ENCODE results near the gene ATG7. TPM values are rescaled to one million over a fixed set of nuclear protein-coding genes. Genes with fewer than 3 reads are reported as not detected.
A peak's percentile ranks its signal among the peaks of the same experiment; 100 is the strongest.

ATG7 gene
- total and polyA plus RNA-seq, 4 donors, result 7.4 to 53.8 (median 15.6) TPM

- TF ChIP-seq CTCF (IDR thresholded peaks at IDR 0.05; ENCODE audit: low read depth, low read length, missing input control), result no peak
These were observed 18.8 kb downstream of the ATG7 start (continued) for GRCh38 chr3:11290743-11291680.

GRCh38 chr3:11291808-11292207 is 19.6 kb downstream of the ATG7 start:
- Histone ChIP-seq H3K9me3 (ENCODE audit: control insufficient read depth in 4 of 4, low read length in 3 of 4) (no peaks in the 10 kb centered on the region), H3K4me3 (ENCODE audit: low read depth in 1 of 3, low read length in 3 of 3) (no peak overlapping the region), H3K4me1 (ENCODE audit: control insufficient read depth in 4 of 4, insufficient read depth in 4 of 4, low read length in 3 of 4) (peaks cover 0 to 6% (median 1%) of the 10 kb centered on the region in 4 donors), H3K36me3 (ENCODE audit: control insufficient read depth in 4 of 4, insufficient read depth in 3 of 4, low read depth in 1 of 4, low read length in 3 of 4) (peaks cover 0 to 3% (median 0%) of the 10 kb centered on the region in 4 donors), H3K27ac (ENCODE audit: low read depth in 1 of 2, low read length in 2 of 2) (no peak overlapping the region), H3K9ac (ENCODE audit: low read depth in 1 of 2, low read length in 2 of 2) (peak overlapping the region in 1 of 2 donors; percentile 29), H3K27me3 (ENCODE audit: control insufficient read depth in 4 of 4, insufficient read depth in 4 of 4, low read length in 3 of 4) (no peaks in the 10 kb centered on the region)
- TF ChIP-seq RXRA (IDR thresholded peaks at IDR 0.05), result no peak
- no peak for TF ChIP-seq RAD21 (IDR thresholded peaks at IDR 0.05)
- TF ChIP-seq HNF4G (IDR thresholded peaks at IDR 0.05), result no peak
- no peak for TF ChIP-seq EGR1 (IDR thresholded peaks at IDR 0.05; ENCODE audit: low read depth in 2 of 2)
- no peak for TF ChIP-seq ATF3 (IDR thresholded peaks at IDR 0.05)
- no peak for TF ChIP-seq GABPA (IDR thresholded peaks at IDR 0.05 in 1 of 2, conservative IDR thresholded peaks at IDR 0.05 in 1 of 2)
- TF ChIP-seq REST (IDR thresholded peaks at IDR 0.05), result no peak
- TF ChIP-seq SP1 (IDR thresholded peaks at IDR 0.05), result no peak
- no peak for TF ChIP-seq JUND (IDR thresholded peaks at IDR 0.05)
- TF ChIP-seq CTCF (IDR thresholded peaks at IDR 0.05; ENCODE audit: low read depth, low read length, missing input control), result no peak
- no peak for TF ChIP-seq FOXA1 (IDR thresholded peaks at IDR 0.05)
- TF ChIP-seq ZBTB33 (IDR thresholded peaks at IDR 0.05), result no peak
- DNase-seq (ENCODE audit: low spot score), result no peak
- WGBS, result 92% methylated on average over 5 of the region's 5 CpGs
